ENCODE data around the gene ADGRA1. TPM values are rescaled to one million over a fixed set of nuclear protein-coding genes. Genes with fewer than 3 reads are reported as not detected.

The ADGRA1 gene
- polyA plus RNA-seq, 2 of the 4 experiments (the other 2 are of a cell fraction), result not detected

DNA sequence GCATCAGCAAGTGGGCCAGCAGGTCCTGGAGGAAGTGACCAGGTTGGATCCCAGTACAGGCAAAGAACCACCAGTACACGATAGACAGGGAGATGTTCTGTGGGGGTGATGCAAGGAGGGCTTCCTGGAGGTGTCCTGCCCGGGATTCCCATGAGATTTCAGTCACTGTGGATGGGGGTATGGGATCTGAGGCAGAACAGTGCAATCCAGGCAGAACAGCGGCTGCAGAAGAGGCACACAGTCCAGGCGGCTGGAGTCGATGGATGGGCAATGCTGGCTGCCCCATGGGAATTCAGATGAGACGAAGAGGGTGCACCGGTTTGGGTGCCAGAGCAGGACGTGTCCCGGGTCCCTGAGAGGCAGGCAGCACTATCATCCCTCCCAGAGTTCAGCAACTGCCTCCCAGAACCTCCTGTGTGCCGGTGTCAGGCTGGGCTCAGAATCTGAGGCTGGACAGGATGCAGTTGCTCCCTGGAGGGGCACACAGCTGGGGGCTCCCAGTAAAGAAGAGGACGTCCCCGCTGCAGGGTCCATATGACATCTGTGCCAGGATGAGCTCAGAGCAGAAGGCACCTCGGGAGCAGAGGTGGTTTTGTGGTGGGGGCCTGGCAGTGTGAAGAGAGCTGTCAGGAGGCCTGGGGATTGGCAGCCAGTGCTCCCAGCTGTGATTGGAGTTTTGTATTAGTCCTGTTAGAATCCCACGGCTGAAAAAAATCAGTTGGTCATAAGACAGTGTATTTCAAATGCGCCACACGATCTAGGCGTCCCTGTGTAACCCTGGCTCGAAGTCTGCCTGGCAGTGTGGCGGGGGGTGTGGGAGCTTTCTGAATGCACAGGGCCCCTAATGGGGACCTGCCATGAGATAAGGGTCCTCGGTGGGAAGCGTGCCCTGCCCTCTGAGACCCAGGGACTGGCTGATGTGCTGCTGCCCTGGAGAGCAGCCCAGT is 75.5 kb downstream of the ADGRA1 start:
- FAIRE-seq, result no peak

DNA sequence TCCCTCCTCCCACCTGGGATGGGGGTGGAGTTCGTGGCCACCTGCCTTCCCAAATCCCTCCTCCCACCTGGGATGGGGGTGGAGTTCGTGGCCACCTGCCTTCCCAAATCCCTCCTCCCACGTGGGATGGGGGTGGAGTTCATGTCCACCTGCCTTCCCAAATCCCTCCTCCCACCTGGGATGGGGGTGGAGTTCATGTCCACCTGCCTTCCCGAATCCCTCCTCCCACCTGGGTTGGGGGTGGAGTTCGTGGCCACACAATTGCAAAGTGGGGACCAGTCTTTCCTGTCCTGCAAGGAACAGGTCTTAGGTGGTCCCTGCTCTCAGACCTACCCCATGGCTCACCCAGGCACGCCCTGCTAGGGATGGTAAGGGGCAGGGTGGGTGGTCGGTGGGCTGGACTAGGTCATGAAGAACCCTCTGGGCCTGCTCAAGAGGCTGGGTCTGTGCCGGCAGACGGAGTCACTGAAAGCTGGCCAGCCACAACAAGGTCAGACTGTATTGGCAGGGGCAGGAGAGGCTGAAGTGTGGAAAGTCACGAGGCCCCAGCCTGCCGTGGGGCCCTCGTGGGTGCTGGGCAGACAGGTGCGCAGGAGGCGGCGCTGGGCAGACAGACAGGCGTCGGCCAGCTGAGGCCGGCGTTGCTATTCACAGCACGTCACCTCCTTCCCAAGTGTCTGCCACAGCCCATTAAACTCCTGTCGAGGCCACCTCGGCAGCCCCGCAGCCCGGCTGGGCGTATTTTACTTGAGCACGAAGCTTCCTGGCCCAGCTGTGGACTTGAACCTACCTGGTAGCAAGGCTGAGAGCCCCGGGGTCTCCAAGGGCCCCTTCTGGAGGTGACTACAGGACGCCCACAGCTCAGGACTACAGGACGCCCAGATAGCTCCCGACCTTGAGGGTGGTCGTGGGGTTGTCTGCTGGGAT is 76.4 kb downstream of the ADGRA1 start:
- FAIRE-seq (no peak), ATAC-seq (no peak), DNase-seq (ENCODE audit: low read depth in 1 of 2, low spot score in 1 of 2) (no peak)
- Histone ChIP-seq H3K9me3 (no peaks in the 10 kb centered on the region), H3K4me3 (no peak overlapping the region), H3K4me2 (no peak overlapping the region), H3K4me1 (peaks cover 13% of the 10 kb centered on the region), H3K27ac (no peak overlapping the region)
- POLR2A ChIA-PET, result no interaction called here
- CTCF ChIA-PET, result no interaction called here
- TF ChIP-seq, protein P1, sequence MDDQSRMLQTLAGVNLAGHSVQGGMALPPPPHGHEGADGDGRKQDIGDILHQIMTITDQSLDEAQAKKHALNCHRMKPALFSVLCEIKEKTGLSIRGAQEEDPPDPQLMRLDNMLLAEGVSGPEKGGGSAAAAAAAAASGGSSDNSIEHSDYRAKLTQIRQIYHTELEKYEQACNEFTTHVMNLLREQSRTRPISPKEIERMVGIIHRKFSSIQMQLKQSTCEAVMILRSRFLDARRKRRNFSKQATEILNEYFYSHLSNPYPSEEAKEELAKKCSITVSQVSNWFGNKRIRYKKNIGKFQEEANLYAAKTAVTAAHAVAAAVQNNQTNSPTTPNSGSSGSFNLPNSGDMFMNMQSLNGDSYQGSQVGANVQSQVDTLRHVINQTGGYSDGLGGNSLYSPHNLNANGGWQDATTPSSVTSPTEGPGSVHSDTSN (IDR thresholded peaks at IDR 0.05), result no peak
- TF ChIP-seq HEYL (CRISPR knock-in tag; IDR thresholded peaks at IDR 0.05) (no peak), CHD2 (IDR thresholded peaks at IDR 0.05; ENCODE audit: low read length, partially characterized antibody) (no peak), PHF8 (IDR thresholded peaks at IDR 0.05; ENCODE audit: borderline replicate concordance, low read depth) (no peak), RFX5 (IDR thresholded peaks at IDR 0.05) (no peak), NR3C1 (IDR thresholded peaks at IDR 0.05) (no peak), POLR2A (IDR thresholded peaks at IDR 0.05; ENCODE audit: low read length) (no peak), EP300 (IDR thresholded peaks at IDR 0.05) (no peak), ZFP36 (IDR thresholded peaks at IDR 0.05; ENCODE audit: borderline replicate concordance, partially characterized antibody) (no peak), CBX8 (IDR thresholded peaks at IDR 0.05) (no peak)
- 70% methylated on average over 20 of the region's 31 CpGs for WGBS (ENCODE audit: missing lambda C conversion rate)

More for the DNA sequence above, 75.5 kb downstream of the ADGRA1 start:
- no peaks in the 10 kb centered on the region for H3K9me3 ChIP-seq
- no peak overlapping the region for H3K4me2 ChIP-seq
- ChIA-PET POLR2A (no interaction called here), CTCF (no interaction called here)
- DNase-seq (ENCODE audit: low read depth in 1 of 2, low spot score in 1 of 2) (no peak), ATAC-seq (no peak)
- no peak overlapping the region for H3K27ac ChIP-seq
- peaks cover 15% of the 10 kb centered on the region for H3K4me1 ChIP-seq
- no peak overlapping the region for H3K4me3 ChIP-seq
- TF ChIP-seq ZFP36 (IDR thresholded peaks at IDR 0.05; ENCODE audit: borderline replicate concordance, partially characterized antibody) (peak; percentile 92), SMC3 (IDR thresholded peaks at IDR 0.05) (no peak)
- WGBS (ENCODE audit: missing lambda C conversion rate), result 73% methylated on average over 21 of the region's 21 CpGs

DNA sequence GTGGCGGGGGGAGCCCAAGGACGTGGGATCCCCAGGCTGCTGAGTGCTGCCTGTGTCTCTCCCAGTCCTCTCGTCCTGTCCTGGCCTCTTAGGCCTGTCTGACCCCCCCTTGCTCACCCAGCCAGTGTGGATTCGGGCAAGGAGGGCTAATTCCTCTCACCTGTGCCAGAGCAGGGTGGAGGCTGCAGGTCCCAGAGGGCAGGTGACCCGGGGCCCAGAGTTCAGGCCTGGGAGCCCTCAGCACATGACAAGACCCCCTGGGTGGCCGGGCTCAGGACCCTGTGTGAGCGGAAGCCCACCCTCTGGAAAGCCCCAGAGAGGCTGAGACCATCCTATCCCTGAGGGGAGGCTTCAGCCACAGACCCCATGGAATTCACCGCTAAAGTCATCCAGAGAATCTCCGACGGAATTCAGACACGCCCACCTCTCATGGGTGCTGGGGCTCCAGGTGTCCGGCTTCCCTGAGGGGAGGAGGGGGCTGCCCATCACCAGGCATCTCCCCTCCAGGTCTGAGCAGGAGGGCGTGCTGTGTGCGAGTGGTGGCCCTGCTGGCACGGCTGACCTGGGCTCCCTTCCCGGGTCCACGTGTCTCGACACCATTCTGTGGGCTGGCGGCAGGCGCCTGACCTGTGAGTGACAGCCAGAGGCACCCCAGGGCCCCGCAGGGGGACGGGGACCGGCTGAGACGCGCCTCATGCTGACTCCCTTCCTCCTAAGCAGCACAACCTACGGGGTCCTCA is 77.3 kb downstream of the ADGRA1 start:
- H3K4me2 ChIP-seq, result no peak overlapping the region
- TF ChIP-seq, protein P2, sequence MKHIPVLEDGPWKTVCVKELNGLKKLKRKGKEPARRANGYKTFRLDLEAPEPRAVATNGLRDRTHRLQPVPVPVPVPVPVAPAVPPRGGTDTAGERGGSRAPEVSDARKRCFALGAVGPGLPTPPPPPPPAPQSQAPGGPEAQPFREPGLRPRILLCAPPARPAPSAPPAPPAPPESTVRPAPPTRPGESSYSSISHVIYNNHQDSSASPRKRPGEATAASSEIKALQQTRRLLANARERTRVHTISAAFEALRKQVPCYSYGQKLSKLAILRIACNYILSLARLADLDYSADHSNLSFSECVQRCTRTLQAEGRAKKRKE (CRISPR knock-in tag; IDR thresholded peaks at IDR 0.05; ENCODE audit: low read depth), result no peak
- no peak overlapping the region for H3K27ac ChIP-seq
- ChIA-PET POLR2A (no interaction called here), CTCF (no interaction called here)
- H3K4me3 ChIP-seq, result no peak overlapping the region
- H3K4me1 ChIP-seq, result peaks cover 8% of the 10 kb centered on the region; the same call in 1 of the 3 replicates
- DNase-seq (ENCODE audit: low read depth in 1 of 2, low spot score in 1 of 2) (no peak), FAIRE-seq (no peak), ATAC-seq (no peak)
- WGBS (ENCODE audit: missing lambda C conversion rate), result 77% methylated on average over 23 of the region's 26 CpGs
- no peaks in the 10 kb centered on the region for H3K9me3 ChIP-seq
